Measurements from ENCODE around the gene ZNF8.
"Not testable (repeated sequence)": the region's sequence is repeated elsewhere in the genome, so short reads cannot be mapped to it uniquely, and the experiment has no call there.

The ZNF8 gene

DNA sequence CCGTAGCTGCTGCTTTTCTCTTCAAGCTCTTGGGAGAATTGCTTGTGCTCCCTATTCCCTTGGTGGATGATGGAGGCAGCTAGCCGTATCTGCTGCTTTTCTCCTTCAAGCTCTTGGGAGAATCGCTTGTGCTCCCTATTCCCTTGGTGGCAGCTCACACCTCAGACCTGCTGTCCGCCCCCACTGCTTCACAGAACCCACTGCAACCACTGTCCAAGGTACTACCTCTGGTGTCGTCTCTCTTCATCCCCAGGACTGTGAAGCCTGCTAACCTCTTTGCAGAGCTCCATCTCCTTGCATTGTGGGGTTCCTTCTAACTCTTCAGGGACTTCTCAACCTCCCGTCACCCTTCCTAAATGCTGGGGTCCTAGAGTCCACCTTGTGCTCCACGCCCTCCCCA, 21.9 kb downstream of the ZNF8 start:
- DNase-seq: no peak

DNA sequence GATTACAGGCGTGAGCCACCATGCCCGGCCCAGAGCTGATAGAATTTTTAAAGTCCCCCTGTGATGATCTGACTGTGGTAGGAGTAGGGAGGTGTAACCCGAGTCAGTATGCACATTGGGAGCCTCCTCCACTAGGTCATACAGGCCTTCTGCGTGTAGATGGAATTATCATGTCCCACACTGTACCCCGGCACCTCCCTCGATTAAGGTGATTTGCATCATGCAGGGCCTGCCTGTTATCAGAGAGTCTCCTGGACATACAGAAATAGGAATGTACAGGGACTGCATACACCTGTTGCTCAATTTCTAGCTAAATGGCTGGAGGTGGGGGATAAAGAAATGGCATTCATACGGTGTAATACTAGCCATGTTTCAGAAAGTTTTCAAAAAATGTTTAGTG, 25.5 kb downstream of the ZNF8 start:
- DNase-seq: no peak

DNA sequence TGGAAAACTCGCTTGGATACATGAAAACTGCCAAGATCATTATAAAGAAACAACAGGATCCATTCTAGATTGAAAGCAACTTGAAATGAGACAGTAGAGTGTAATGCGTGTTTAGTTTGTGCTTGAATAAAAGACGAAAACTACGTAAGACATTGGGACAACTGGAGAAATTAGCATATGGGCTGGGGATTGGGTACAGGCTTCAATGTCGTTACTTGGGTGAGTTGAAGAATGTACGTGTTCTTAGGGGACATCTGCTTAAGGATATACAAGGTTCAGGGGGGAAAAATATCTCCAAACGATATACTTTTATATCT, 26.0 kb downstream of the ZNF8 start:
- DNase-seq: no peak

DNA sequence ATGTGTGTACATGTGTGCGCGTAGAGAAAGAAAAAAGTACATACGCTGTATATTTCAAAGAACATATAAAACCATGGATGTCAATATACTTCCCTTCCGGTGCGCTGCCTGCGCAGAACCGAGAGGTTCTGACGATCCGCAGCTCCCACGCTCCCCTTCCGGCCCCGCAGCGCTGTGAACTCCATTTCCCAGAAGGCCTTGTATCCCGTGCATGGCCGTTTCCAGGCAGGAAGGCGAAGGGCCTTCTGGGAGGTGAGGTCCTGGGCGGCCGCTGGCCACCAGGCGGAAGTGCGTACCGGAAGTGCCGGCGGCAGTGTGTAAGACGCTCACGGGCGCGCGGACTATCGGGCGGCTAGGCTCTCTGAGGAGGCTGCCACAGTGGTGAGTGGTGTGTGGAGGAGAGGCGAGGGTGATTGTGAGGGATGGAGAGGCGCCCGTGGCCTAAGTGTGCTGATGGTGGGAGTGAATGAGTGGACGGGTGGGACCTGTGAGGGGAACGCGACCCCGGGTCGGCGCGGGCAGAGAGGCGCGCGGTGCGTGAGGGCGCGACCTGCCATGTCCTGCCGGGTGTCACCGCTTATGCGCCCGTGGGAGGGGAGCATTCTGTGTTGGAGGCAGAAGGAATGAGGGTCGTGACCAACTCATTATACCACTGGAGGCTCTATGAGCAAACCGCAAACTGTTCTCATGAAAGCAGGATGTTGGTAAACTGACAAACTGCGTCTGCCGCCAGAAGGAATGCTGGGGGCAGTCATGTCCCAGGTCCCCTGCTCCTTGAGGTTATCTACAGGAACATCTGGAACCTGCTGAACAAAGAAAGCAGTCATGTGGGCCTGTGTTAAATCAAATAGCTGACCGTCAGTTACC, 26.5 kb downstream of the ZNF8 start, which contains the start of gene ERVK3-1:
TSS of gene ERVK3-1 (plus strand) at position 313 of the 867 bp plus-strand sequence. CDS start 6,792 bp downstream, outside the sequence.
- DNase-seq: peak; percentile 87

DNA sequence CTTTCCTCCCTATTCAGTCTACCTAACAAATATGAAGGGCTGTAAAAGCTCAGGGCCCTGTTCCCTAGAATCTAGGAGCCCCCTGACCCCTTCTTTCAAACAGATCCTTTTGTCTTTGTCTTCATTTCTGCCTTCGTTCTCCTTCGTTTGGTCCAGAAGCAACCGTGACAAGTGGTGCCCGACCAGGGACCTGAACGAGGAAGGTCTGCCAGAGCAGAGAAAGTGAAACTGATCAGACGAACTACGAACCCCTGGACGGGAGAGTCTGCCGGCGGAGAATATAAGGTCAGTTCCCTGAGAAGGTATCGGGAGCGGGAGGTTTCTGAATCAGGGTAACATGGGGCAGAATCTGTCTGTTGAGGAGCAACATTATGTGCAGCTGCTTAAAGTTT, 27.2 kb downstream of the ZNF8 start:
- no peak for DNase-seq

DNA sequence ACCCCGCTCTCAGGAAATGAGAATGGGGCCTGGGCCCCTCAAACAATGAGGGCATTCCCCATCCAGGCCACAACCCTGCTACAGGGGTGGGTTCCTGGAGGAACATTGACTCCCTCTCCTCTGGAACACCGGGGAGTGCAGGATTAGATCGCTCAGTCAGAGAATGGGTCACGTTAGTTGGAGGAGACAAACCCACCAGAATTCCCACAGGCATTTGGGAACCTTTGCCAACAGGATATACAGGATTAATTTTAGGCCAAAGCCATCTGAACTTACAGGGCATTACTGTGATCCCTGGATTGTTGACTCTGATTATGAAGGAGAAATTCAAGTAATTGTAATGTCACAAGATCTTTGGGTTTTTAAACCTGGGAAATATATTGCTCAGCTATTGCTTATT, 29.0 kb downstream of the ZNF8 start:
- no peak for DNase-seq

DNA sequence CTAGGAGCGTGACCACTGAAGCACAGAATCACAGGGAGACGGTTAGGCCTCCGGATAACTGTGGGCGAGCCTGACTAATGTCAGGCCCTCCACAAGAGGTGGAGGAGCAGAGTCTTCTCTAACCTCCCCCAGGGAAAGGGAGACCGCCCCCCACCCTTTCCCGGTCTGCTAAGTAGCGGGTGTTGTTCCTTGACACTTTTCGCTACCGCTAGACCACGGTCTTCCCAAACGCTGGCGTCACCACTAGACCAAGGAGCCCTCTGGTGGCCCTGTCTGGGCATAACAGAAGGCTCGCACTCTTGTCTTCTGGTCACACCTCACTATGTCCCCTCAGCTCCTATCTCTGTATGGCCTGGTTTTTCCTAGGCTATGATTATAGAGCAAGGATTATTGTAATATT, 31.9 kb downstream of the ZNF8 start:
- not testable (repeated sequence) for DNase-seq

DNA sequence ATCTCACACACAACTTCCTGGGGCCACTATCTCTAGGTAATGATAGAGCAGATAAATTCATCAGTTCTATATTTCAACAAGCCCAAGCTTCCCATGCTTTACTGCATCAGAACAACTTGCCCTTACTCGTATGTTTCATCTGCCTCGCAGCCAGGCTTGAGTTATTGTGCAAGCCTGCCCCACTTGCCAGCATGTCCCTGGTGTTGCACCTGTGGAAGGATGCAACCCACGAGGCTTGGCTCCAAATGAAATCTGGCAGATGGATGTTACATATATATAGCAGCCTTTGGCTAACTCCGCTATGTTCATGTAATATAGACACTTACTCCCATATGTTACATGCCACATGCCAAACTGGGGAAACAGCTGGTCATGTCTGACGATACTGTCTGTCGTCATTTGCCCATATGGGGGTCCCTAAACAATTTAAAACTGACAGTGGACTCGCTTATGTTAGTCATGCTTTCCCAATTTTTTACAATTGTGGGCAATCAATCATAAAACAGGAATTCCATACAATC, 32.6 kb downstream of the ZNF8 start:
- DNase-seq: no peak

DNA sequence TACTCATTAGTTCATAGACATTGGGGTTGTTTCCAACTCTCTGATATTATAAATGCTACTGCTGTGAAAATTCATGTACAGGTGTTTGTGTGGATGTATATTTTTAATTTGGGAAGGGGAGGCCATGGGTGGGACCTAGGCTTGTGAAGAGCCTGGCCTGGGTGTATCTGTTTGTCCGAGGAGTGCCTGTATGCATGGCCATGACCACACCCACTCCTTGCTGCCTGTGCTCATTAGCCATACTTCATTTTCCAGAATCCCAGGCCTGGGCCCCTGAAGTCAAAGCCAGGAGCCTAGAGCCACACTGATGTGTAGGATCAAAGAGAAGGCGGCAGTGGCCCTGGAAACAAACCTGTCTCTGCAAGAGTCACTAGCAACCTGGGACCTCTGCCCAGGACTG, 36.8 kb downstream of the ZNF8 start:
- no peak for DNase-seq

DNA sequence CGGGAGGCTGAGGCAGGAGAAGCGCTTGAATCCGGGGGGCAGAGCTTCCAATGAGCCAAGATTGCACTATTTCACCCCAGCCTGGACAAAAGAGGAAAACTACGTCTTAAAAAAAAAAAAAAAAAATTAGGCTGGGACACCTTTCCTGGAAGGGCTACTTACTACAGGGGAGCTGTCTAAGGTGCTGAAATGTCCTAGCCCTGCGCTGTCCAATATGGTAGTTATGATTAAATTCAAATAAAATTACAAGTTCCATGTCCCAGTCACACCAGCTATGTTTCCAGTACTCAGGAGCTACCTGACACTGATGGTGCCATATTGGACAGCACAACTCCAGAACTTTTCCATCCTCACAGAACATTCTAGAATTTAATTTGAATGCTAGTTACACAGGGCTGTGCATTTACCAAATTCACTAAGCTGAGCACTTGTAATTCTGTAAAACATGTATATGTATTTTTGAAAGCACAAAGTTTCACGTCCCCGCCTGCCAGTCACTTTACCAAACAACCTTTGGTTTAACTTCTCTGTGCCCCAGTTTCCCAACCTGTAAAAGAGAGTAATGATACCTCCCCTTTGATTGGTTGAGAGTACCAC, 38.8 kb downstream of the ZNF8 start:
- no peak for DNase-seq

DNA sequence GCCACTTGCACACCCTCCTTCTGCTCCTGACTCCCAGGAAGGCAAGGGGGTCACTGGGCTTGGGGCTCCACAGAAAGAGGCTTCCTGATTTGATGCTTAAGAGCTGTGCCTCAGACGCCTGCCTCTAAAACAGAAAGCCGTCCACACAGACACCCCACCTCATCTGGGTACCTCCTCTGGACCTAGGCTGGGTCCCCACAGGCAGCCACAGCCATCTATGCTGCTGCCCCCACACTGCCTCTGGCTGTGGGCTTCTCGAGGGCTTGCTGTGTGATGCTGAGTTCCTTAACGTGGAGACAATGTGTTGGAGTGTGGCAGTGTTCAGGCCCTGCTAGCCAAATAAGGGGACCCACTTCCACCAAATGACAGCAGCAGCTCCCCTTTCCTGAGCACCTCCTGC, 39.5 kb downstream of the ZNF8 start:
- no peak for DNase-seq

DNA sequence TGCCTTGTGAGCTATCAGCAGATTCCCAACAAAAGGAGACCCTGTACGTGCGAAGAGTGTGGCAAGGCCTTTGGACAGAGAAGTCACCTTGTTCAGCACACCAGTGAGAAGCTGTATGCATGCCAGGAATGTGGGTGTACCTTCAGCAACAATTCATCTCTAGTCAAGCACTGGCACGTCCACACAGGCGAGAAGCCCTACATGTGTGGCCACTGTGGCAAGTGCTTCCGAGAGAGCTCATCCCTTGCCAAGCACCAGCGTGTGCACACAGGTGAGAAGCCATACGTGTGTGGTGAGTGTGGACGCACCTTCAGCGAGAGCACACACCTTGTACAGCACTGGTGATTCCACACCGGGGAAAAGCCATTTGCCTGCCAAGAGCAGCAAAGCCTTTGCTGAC, 40.5 kb downstream of the ZNF8 start:
- DNase-seq: no peak

DNA sequence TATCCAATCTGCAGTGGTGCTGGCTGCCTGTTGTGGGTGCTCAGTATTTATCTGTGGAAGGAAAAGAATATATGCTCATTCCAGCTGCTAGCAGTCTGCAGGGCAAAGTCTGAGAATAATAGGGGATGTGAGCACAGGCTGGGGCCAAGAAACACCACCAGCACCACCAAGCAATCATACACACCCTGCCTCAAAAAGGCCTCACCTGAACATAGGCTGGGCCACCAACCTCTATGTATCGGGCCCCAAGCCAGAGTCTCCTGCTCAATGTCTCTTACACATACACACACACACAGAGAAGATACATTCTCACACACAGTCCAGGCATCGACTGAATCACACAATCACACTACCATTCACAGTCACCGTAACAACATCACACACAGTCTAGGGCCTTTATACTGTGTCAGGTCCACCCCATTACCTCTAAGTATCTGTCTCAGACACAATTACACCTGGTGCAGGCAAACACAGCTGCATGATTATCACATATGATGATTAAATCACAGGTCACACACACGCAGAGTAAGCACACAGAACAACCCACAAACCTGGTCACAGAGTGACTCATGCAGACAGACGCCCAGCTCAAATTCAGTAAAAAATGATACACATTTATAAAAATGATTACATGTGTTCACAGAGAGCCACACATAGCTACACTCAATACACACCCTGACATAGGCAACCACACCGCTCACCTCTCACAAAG, 46.7 kb downstream of the ZNF8 start:
- DNase-seq: no peak

DNA sequence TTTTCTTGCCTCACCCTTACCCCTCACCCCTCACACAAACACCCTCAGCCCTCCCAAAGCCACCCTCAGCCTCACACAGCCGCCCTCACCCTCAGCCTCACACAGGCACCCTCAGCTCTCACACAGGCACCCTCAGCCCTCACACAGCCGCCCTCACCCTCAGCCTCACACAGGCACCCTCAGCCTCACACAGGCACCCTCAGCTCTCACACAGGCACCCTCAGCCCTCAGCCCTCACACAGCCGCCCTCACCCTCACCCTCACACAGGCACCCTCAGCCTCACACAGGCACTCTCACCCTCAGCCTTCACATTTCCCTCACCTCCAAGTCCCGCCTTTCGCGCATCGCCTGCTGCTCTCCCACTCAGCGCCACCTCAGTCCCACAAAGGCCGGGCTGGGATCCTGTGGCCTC, 47.8 kb downstream of the ZNF8 start:
- DNase-seq: no peak

DNA sequence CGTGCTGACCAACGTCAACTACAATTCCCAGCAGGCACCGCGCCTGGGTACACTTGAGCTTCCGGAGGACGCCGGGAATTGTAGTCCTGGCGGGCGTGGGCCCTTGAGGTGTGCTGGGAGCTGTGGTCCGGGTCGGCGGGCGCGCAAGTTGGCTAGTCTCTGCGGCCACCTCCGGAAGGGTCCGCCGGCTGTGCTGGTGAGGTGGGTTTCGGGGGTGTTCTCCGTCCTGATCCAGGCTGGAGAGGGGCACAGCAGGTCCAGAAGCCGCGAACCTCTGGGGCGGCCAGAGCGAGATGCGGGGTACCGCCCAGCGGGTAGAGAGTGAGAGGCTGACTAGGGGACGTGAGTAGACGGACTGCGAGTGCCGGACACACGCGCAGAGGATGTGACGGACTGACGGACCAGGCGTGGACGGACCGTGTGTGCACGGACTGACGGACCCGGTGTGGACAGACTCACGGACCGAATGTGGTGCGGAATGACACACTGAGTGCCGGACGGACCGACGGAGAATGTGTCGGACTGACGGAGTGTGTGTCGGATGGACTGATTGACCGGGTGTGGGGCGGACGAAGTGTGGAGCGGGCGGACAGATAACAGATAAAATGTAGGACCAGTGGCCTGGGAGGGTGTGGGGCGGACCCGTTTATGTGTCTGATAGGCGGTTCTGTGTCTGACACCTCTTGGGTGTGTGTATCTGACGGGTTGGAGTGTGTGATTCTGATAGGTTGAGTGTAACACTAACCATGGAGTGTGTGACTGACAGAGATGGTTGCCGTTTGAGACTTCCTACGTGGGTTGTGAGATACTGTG, 48.4 kb downstream of the ZNF8 start, which contains the start of gene ZSCAN22:
TSS of gene ZSCAN22 (plus strand) at position 81 of the 813 bp plus-strand sequence. CDS start 7,809 bp downstream, outside the sequence.
- peak; percentile 85 for DNase-seq

DNA sequence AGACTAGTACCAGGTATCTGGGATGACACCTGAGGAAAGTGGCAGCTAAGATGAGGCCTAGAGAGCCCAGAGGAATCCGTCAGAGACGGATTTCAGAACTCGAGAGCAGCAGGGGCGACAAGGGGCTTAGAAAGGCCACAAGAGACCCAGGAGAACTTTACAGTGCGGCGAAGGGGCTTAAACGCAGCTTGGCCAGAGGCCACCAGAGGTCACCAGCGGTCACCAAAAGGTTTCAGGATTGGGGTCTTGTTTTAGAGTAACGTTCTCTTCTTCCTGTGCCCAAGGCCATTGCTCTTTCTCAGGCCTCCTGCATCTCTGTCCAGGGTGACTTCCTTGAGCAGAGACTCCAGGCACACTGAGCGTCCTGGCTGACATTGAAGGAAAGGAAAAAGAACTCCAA, 50.2 kb downstream of the ZNF8 start:
- DNase-seq: no peak

DNA sequence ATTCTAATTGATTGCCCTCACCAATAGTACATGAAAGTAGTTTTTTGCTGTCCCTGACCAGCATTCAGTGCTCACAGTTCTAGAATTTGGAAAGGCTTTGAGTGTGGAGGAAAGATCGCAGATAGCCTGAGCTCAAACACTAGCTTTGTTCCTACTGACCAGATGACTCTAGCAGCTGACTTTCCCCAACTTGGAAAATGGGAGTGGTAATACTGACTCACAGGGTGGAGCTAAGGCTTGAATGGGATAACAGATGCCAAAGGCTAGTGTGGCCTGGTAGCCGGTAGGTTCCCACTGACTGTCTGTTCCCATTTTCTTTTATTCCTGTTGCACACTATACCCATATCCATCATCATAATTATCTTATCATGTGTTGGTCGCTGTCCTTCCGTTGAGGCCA, 51.7 kb downstream of the ZNF8 start:
- DNase-seq: no peak

DNA sequence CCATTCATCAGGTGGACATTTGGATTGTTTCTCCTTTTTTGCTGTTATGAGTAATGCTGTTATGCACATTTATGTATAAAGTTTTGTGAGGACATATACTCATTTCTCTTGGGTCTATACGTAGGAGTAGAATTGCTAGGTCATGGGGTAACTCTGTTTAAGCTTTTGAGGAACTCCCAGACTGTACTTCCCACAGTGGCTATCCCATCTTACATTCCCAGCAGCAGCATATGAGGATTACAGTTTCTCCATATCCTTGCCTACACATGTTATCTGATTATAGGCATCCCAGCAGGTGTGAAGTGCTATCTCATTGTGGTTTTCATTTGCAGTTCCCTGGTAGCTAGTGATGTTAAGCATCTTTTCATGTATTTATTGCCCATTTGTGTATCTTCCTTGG, 53.9 kb downstream of the ZNF8 start:
- DNase-seq: no peak

DNA sequence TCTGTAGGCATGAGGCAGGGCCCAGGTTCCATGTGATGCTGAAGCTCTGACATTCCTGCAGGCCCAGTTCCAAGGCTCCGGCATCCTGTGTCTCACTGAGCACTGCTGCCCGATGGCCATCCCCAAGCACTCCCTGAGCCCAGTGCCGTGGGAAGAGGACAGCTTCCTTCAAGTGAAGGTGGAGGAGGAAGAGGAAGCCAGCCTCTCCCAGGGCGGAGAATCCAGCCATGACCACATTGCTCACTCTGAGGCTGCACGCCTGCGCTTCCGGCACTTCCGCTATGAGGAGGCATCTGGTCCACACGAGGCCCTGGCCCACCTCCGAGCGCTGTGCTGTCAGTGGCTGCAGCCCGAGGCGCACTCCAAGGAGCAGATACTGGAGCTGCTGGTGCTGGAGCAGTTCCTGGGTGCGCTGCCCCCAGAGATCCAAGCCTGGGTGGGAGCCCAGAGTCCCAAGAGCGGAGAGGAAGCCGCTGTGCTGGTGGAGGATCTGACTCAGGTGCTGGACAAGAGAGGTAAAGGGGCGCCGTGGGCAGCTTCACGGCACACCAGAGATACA, 56.0 kb downstream of the ZNF8 start:
- no peak for DNase-seq

DNA sequence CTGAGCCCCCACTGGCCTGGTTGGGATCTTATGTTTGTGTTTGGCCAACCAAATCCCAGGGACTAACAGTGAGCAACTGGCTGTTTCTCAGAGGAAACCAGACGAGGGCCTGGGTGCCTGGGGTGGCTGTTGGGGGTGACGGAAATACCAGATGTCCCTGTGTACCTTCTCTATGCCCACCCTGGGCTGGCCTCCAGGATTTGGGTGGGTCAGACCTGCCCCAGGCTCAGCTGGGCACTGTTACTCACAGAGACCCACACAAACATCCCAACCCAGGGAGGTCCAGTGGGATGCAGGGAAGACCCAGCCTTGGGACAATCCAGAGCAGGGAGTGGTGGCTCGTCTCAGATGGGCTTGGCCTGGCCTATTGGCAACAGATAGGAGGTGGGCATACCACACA, 56.9 kb downstream of the ZNF8 start:
- DNase-seq: no peak

DNA sequence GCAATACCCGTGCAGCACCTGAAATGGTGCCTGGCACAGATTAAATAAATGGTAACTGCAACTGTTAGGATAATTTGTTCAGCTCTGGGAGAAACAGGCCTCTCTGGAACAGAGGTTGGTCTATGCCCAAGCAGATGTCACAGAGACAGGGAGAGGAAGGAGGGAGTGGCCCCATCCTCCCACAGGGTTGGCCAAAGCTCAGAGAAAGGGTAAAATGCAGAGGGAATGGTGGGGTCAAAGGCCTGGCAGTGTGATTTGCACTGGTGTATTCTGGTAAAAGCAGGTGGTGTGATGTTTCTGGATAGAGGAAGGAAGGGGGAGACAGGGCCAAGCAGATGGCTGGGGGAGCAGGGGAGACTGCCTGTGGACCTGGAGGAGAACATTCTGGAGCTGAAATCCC, 57.5 kb downstream of the ZNF8 start:
- no peak for DNase-seq

DNA sequence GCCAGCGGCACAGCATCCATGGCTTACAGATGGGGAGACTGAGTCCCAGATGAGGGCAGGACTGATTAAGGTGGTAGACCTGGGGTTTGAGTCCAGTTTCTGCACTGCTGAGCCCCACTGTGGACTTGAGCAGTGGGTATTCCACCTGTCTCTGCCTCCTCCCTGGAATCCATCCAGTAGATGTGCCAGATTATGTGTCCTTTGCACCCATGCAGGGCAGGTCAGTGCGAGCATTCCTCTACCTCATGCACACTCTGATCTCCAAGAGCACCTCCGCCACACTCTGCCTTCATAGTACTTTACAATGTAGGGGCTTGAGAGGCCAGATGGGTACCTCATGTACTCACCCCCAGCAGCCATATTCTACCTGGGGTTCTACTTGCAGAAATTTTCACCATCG, 58.1 kb downstream of the ZNF8 start:
- no peak for DNase-seq
